OCI-LY3 (cell line): Measurements from ENCODE around the gene CALHM5.

ENCODE experiments used
- H2AFZ ChIP-seq: fragments of 200-600, 300-600 bp; shearing (Covaris generic); 2 replicates; pipeline ENCODE4 v1.6.0; 2014; ENCODE audit warnings: antibody characterized with exemption, low read depth, low read length
- H3K27ac ChIP-seq: fragments of 200-600, 300-600 bp; sonication (generic); 2 replicates; pipeline ENCODE4 v1.5.1; 2014; ENCODE audit warnings: mild to moderate bottlenecking, low read length, moderate library complexity, mixed read lengths
- H3K27me3 ChIP-seq: fragments of 200-600, 300-600 bp; sonication (generic); 2 replicates; pipeline ENCODE4 v1.6.1; 2014; ENCODE audit warnings: low read depth, low read length, mixed read lengths
- H3K36me3 ChIP-seq: fragments of 200-600, 300-600 bp; sonication (generic); replicated peaks from 2 replicates; pipeline ENCODE3; 2014; ENCODE audit warnings: low read depth, low read length, mixed read lengths
- H3K4me1 ChIP-seq: fragments of 300-600, 200-600 bp; sonication (generic); 2 replicates; pipeline ENCODE4 v1.6.1; 2014; ENCODE audit warnings: low read length, mixed read lengths
- H3K4me2 ChIP-seq: fragments of 200-600, 300-600 bp; sonication (generic); 2 replicates; pipeline ENCODE4 v1.6.1; 2014; ENCODE audit warnings: low read length, mixed read lengths
- H3K4me3 ChIP-seq: fragments of 300-600, 200-600 bp; sonication (generic); 2 replicates; pipeline ENCODE4 v1.5.1; 2014; ENCODE audit warnings: antibody characterized with exemption, mild to moderate bottlenecking, low read length, moderate library complexity
- H3K79me2 ChIP-seq: fragments of 300-600, 200-600 bp; shearing (Covaris generic); 2 replicates; pipeline ENCODE4 v1.6.1; 2014; ENCODE audit warnings: mild to moderate bottlenecking, low read length, mixed read lengths
- H3K9ac ChIP-seq: fragments of 300-600, 200-600 bp; shearing (Covaris generic); 2 replicates; pipeline ENCODE4 v1.6.0; 2014; ENCODE audit warnings: mild to moderate bottlenecking, low read length, moderate library complexity
- H3K9me3 ChIP-seq: fragments of 200-600, 300-600 bp; shearing (Covaris generic); 2 replicates; pipeline ENCODE4 v1.6.1; 2014; ENCODE audit warnings: low read length, mixed read lengths; ENCODE audit not compliant: insufficient read depth
- H4K20me1 ChIP-seq: fragments of 200-600, 300-600 bp; sonication (generic); 2 replicates; pipeline ENCODE4 v1.6.1; 2016; ENCODE audit warnings: low read length, mixed read lengths; ENCODE audit not compliant: insufficient read depth
- EZH2phosphoT487 ChIP-seq: fragments of 200-600 bp; shearing (Covaris generic); IDR thresholded peaks from 2 replicates; pipeline ENCODE4 v1.6.1; 2018; ENCODE audit warnings: antibody characterized with exemption, mixed run types, low read depth
- TF ChIP-seq, protein P1 (sequence below): fragments of 200-600, 300-600 bp; sonication (generic); IDR thresholded peaks from 2 replicates; pipeline ENCODE4 v1.5.1; 2014; ENCODE audit warnings: antibody characterized with exemption, low read length, low read depth

CALHM5 gene

GRCh38 chr6:116568111-116568510 is 56.7 kb downstream of the CALHM5 start:
- H2AFZ ChIP-seq = no peak overlapping the region
- no peaks in the 10 kb centered on the region for H3K36me3 ChIP-seq
- no peak for TF ChIP-seq EZH2phosphoT487
- TF ChIP-seq, protein P1, sequence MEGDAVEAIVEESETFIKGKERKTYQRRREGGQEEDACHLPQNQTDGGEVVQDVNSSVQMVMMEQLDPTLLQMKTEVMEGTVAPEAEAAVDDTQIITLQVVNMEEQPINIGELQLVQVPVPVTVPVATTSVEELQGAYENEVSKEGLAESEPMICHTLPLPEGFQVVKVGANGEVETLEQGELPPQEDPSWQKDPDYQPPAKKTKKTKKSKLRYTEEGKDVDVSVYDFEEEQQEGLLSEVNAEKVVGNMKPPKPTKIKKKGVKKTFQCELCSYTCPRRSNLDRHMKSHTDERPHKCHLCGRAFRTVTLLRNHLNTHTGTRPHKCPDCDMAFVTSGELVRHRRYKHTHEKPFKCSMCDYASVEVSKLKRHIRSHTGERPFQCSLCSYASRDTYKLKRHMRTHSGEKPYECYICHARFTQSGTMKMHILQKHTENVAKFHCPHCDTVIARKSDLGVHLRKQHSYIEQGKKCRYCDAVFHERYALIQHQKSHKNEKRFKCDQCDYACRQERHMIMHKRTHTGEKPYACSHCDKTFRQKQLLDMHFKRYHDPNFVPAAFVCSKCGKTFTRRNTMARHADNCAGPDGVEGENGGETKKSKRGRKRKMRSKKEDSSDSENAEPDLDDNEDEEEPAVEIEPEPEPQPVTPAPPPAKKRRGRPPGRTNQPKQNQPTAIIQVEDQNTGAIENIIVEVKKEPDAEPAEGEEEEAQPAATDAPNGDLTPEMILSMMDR = no peak
- no peak overlapping the region for H3K4me2 ChIP-seq
- no peak overlapping the region for H3K4me3 ChIP-seq
- no peak overlapping the region for H3K27ac ChIP-seq
- no peak overlapping the region for H3K9ac ChIP-seq
- H3K27me3 ChIP-seq = no peaks in the 10 kb centered on the region
- peaks cover 28% of the 10 kb centered on the region for H3K79me2 ChIP-seq
- no peaks in the 10 kb centered on the region for H4K20me1 ChIP-seq
- H3K9me3 ChIP-seq = no peaks in the 10 kb centered on the region
- H3K4me1 ChIP-seq = peaks cover 22% of the 10 kb centered on the region

GRCh38 chr6:116568821-116569755 is 57.6 kb downstream of the CALHM5 start:
- TF ChIP-seq, protein P1 = no peak
- no peak for TF ChIP-seq EZH2phosphoT487
- H3K9ac ChIP-seq = no peak overlapping the region
- H3K4me2 ChIP-seq = peak overlapping the region; percentile 27
- H3K4me3 ChIP-seq = no peak overlapping the region
- peaks cover 22% of the 10 kb centered on the region for H3K4me1 ChIP-seq
- no peaks in the 10 kb centered on the region for H4K20me1 ChIP-seq
- no peak overlapping the region for H2AFZ ChIP-seq
- peaks cover 38% of the 10 kb centered on the region for H3K79me2 ChIP-seq
- H3K9me3 ChIP-seq = no peaks in the 10 kb centered on the region
- no peak overlapping the region for H3K27ac ChIP-seq
- no peaks in the 10 kb centered on the region for H3K36me3 ChIP-seq
- H3K27me3 ChIP-seq = no peaks in the 10 kb centered on the region

DNA sequence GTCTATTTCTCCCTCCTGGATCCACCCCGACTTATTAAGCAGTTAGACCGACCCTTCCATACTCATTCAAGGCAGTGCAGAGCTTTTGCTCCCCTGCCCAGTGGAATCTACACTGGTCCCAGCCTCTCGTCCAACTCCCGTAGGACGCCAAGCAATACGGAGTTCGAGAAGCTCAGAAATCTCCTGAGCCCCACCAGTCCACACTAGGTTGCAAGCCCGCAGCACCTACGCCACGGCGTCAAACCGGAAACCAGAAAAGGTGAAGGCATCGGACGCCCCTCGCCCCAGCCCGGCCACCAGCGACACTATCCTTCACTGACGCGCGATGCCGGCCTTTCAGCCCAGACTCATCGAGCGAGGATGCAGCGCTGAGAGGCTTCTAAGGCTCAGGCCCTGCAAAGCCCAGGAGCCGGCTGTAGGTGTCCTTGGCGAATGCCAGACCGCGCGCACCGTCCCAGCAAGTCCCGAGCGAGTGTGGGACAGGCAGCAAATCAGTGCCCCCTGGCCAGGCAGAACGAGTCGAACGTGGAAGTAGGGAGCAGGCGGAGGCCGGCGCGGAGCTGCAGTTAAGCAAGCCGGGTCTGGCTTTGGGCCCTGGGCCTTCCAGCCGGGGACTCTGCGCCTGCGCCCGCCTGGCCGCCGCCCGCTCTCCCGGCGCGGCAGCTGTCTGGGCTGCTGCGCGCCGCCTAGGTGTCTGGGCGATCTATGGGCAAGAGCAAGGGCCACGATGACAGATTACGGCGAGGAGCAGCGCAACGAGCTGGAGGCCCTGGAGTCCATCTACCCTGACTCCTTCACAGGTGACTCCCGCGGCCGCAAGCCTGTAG is 59.6 kb downstream of the CALHM5 start, which contains the start of gene RWDD1:
RWDD1 (plus strand) TSS at position 649 of the 827 bp plus-strand sequence; CDS start at position 728, 79 bp downstream.
- Histone ChIP-seq H3K9me3 (no peaks in the 10 kb centered on the region), H3K4me1 (peaks cover 25% of the 10 kb centered on the region), H3K9ac (peak within 1 kb of the TSS; percentile 84), H3K27me3 (no peaks in the 10 kb centered on the region), H3K4me3 (peak within 1 kb of the TSS; percentile 90), H3K36me3 (peaks cover 3% of the 10 kb centered on the region), H2AFZ (peak within 1 kb of the TSS; percentile 89), H4K20me1 (no peaks in the 10 kb centered on the region), H3K79me2 (peaks cover 54% of the 10 kb centered on the region), H3K27ac (peak within 1 kb of the TSS; percentile 71), H3K4me2 (peak within 1 kb of the TSS; percentile 89)
- no peak for TF ChIP-seq EZH2phosphoT487
- TF ChIP-seq, protein P1 = no peak

- H3K9ac ChIP-seq = peak overlapping the region; percentile 84
- H3K79me2 ChIP-seq = peaks cover 60% of the 10 kb centered on the region
- 0 out of 2 replicates have a peak overlapping the region, but pooled peaks have one; percentile 14 for H2AFZ ChIP-seq
- peaks cover 6% of the 10 kb centered on the region for H3K36me3 ChIP-seq
- no peaks in the 10 kb centered on the region for H3K9me3 ChIP-seq
- H3K4me1 ChIP-seq = peaks cover 25% of the 10 kb centered on the region
- TF ChIP-seq, protein P1 = no peak
- TF ChIP-seq EZH2phosphoT487 = no peak
- no peaks in the 10 kb centered on the region for H4K20me1 ChIP-seq
- H3K27ac ChIP-seq = peak overlapping the region; percentile 71
- H3K4me2 ChIP-seq = peak overlapping the region; percentile 89
- H3K4me3 ChIP-seq = peak overlapping the region; percentile 90
- H3K27me3 ChIP-seq = no peaks in the 10 kb centered on the region
Measured at GRCh38 chr6:116571683-116572000, 60.2 kb downstream of the CALHM5 start.
